HEK293 (cell line): ENCODE measurements around the gene ZNF503.

ENCODE experiments used
- CTCF ChIP-seq: fragments of 450-650 bp; formaldehyde crosslinking; IDR thresholded peaks from 2 replicates; pipeline ENCODE4 v1.5.1; 2016; ENCODE audit warnings: missing biosample characterization, missing genetic modification characterization
- MEIS1 ChIP-seq: sonication (generic); formaldehyde crosslinking; IDR thresholded peaks from 2 replicates; pipeline ENCODE4 v1.8.1; 2022; ENCODE audit warnings: missing genetic modification reagents, mild to moderate bottlenecking, borderline replicate concordance
- PRDM6 ChIP-seq: fragments of 450-650 bp; formaldehyde crosslinking; IDR thresholded peaks from 2 replicates; pipeline ENCODE4 v1.5.1; 2017; ENCODE audit warnings: missing biosample characterization, missing genetic modification characterization
- SALL2 ChIP-seq: fragments of 450-650 bp; formaldehyde crosslinking; IDR thresholded peaks from 2 replicates; pipeline ENCODE4 v1.5.0; 2017; ENCODE audit warnings: missing biosample characterization, mild to moderate bottlenecking, missing genetic modification characterization, borderline replicate concordance
- SP7 ChIP-seq: fragments of 450-650 bp; formaldehyde crosslinking; IDR thresholded peaks from 2 replicates; pipeline ENCODE4 v1.5.1; 2016; ENCODE audit warnings: missing biosample characterization, missing genetic modification characterization
- ZNF19 ChIP-seq: fragments of 450-650 bp; formaldehyde crosslinking; IDR thresholded peaks from 2 replicates; pipeline ENCODE4; 2016; ENCODE audit warnings: missing biosample characterization, missing genetic modification characterization, low read depth
- ZNF513 ChIP-seq: fragments of 450-650 bp; IDR thresholded peaks from 2 replicates; pipeline ENCODE4 v1.5.1; 2018; ENCODE audit warnings: missing biosample characterization, missing genetic modification characterization
- ZNF514 ChIP-seq: fragments of 450-650 bp; formaldehyde crosslinking; IDR thresholded peaks from 2 replicates; pipeline ENCODE4 v1.5.1; 2016; ENCODE audit warnings: missing biosample characterization, missing genetic modification characterization
- ZNF792 ChIP-seq: fragments of 450-650 bp; formaldehyde crosslinking; IDR thresholded peaks from 2 replicates; pipeline ENCODE4 v1.5.1; 2016; ENCODE audit warnings: missing biosample characterization, missing genetic modification characterization

GRCh38 chr10:75352650-75353049 lies 48.9 kb downstream of the ZNF503 start:
- no peak for TF ChIP-seq MEIS1 (CRISPR knock-in tag)
- TF ChIP-seq PRDM6 (tag by site-specific recombination): no peak
- TF ChIP-seq CTCF (tag by site-specific recombination): no peak
- TF ChIP-seq SP7 (tag by site-specific recombination): no peak
- TF ChIP-seq ZNF513 (tag by site-specific recombination): no peak
- no peak for TF ChIP-seq ZNF19 (tag by site-specific recombination)
- no peak for TF ChIP-seq ZNF792 (tag by site-specific recombination)
- TF ChIP-seq SALL2 (tag by site-specific recombination): no peak
- TF ChIP-seq ZNF514 (tag by site-specific recombination): no peak
